Measurements from ENCODE around the gene ARFGAP3.
A peak's percentile ranks its signal among the peaks of the same experiment; 100 is the strongest.

Gene ARFGAP3

DNA sequence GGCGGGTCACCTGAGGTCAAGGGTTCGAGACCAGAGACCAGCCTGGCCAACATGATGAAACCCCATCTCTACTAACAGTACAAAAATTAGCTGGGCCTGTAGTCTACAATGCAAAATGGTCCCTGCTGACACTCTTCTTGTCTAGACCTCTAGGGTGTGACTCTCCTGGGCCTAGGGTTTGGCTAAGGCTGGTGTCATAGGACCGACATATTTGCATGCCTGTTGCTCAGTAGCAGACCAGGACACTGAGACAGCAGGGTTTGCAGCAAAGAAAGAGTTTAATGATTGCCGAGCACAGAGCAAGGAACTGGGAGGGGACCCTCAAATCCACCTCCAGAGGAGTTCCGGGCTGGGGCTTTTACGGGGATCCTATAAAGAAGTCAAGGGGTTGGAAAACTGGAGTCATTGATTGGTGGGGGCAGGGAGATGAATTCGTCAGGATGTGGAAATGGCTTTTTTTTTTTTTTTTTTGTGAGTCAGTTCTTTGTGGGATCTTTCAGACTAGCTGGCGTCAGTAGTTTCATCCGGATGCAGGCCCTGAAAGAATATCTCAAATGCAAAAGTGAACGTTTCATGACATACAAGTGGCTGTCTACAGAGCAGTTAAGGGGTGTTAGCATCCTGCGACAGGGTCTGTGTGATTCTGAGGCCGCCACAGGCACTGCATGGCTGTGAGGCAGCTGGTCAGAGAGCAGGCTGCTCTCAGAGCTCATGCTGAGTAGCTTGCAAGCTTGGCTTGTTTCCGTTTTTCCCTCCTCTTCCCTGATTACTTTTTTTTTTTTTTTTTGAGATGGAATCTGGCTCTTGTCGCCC, 109.2 kb downstream of the ARFGAP3 start:
- H3K9me3 ChIP-seq (ENCODE audit: low read depth, low read length), result no peaks in the 10 kb centered on the region
- H3K4me3 ChIP-seq, result peak overlapping the region; percentile 42
- H3K9ac ChIP-seq (ENCODE audit: insufficient read length), result no peak overlapping the region
- TF ChIP-seq FOXP2 (optimal IDR thresholded peaks at IDR 0.05; ENCODE audit: control extremely low read depth, extremely low read length, insufficient read depth) (no peak), POLR2AphosphoS5 (IDR thresholded peaks at IDR 0.05; ENCODE audit: borderline replicate concordance, low read depth, low read length) (no peak), EZH2 (IDR thresholded peaks at IDR 0.05) (no peak)
- H3K36me3 ChIP-seq (ENCODE audit: insufficient read depth, low read length), result no peaks in the 10 kb centered on the region
- H3K27ac ChIP-seq, result peak overlapping the region; percentile 96
- peak; percentile 72 for DNase-seq (ENCODE audit: low read depth, low spot score)

Data from SK-N-MC (cell line).